AG04450 (cell line): ENCODE results near the gene DNAJC5. TPM values are rescaled to one million over a fixed set of nuclear protein-coding genes. Genes with fewer than 3 reads are reported as not detected.
"Not testable (repeated sequence)": the region's sequence is repeated elsewhere in the genome, so short reads cannot be mapped to it uniquely, and the experiment has no call there.

Source experiments
- CTCF ChIA-PET: fragments of 300-600, 350-600 bp; formaldehyde crosslinking; extraction: SDS; loops from one replicate; lab custom pipeline; 2022; ENCODE audit warnings: antibody characterized with exemption, inconsistent platforms; lab: Charles Lee
- POLR2A ChIA-PET: fragments of 350-600 bp; formaldehyde crosslinking; extraction: SDS; loops from one replicate; lab custom pipeline; 2021; ENCODE audit warnings: antibody characterized with exemption, inconsistent platforms; lab: Yijun Ruan, JAX
- DNase-seq: peaks from one replicate; pipeline ENCODE4 v3.0.0-alpha.2; 2011; ENCODE audit warnings: low read depth, low spot score
- H3K27ac ChIP-seq: one replicate; pipeline ENCODE4 v1.5.1; 2012; ENCODE audit warnings: low read depth, low read length, control low read depth
- H3K27me3 ChIP-seq: one replicate; pipeline ENCODE4 v1.6.0; 2012; ENCODE audit warnings: low read length; ENCODE audit not compliant: control insufficient read depth, insufficient read depth
- H3K4me3 ChIP-seq: 2 replicates; pipeline ENCODE4 v1.5.1; 2011; ENCODE audit warnings: mild to moderate bottlenecking, low read depth, low read length, control low read depth
- H3K9me3 ChIP-seq: 2 replicates; pipeline ENCODE4 v1.5.1; 2012; ENCODE audit warnings: low read length; ENCODE audit not compliant: control insufficient read depth, insufficient read depth
- CTCF ChIP-seq: IDR thresholded peaks from 2 replicates; pipeline ENCODE4 v1.5.1; 2011; ENCODE audit warnings: low read depth, low read length, control low read depth, inconsistent platforms
- polyA plus RNA-seq: library from polyadenylated mRNA; depleted of rRNA; stranded (reverse); fragments of >200 nt; gene quantifications from 2 replicates; pipeline ENCODE4 v1.2.3, GENCODE V29; 2011

The DNAJC5 gene
- polyA plus RNA-seq, 1 experiment: 36.7 TPM

- Histone ChIP-seq H3K27ac (peak within 1 kb of the TSS; percentile 97), H3K9me3 (peaks cover 2% of the 10 kb centered on the region; the same call in 1 of the 2 replicates), H3K27me3 (no peaks in the 10 kb centered on the region), H3K4me3 (peak within 1 kb of the TSS; percentile 96)
- peak; percentile 92 for DNase-seq
- CTCF ChIA-PET: interaction anchor here (0.9 to 2.4 kb wide), 5 partner anchors 80 to 327 kb away, joined by 3 to 11 read pairs (median 6); partner anchors contain the start of gene PRPF6
- TF ChIP-seq CTCF: no peak
- POLR2A ChIA-PET: interaction anchor here (0.5 to 2.2 kb wide), 29 partner anchors 10 to 593 kb away, joined by 3 to 17 read pairs (median 4); partner anchors contain the start of genes ARFGAP1, ARFRP1, LIME1 and PTK6
These were observed 29.8 kb upstream of the DNAJC5 start, which contains the start of gene TPD52L2 for GRCh38 chr20:63864978-63865640. TPD52L2 (plus strand) TSS chr20:63865270; CDS start chr20:63865366, 96 bp downstream.

- H3K27ac ChIP-seq, H3K9me3 ChIP-seq, H3K4me3 ChIP-seq, POLR2A ChIA-PET, DNase-seq, H3K27me3 ChIP-seq: not testable (repeated sequence)
- CTCF ChIA-PET: interaction anchor here (1.5 kb wide), 1 partner anchor 92 kb away, joined by 3 read pairs; no protein-coding TSS in a partner anchor
These were observed 27.9 kb upstream of the DNAJC5 start for GRCh38 chr20:63867042-63867441.

- ChIA-PET POLR2A (no interaction called here), CTCF (no interaction called here)
- Histone ChIP-seq H3K4me3 (no peak overlapping the region), H3K27ac (no peak overlapping the region), H3K9me3 (peaks cover 2% of the 10 kb centered on the region; the same call in 1 of the 2 replicates), H3K27me3 (no peaks in the 10 kb centered on the region)
- TF ChIP-seq CTCF: no peak
- DNase-seq: no peak
These were observed 26.7 kb upstream of the DNAJC5 start for GRCh38 chr20:63868264-63868663.

GRCh38 chr20:63873477-63873971 is 21.4 kb upstream of the DNAJC5 start:
- Histone ChIP-seq H3K9me3 (no peaks in the 10 kb centered on the region), H3K4me3 (no peak overlapping the region), H3K27ac (no peak overlapping the region), H3K27me3 (no peaks in the 10 kb centered on the region)
- TF ChIP-seq CTCF: no peak
- peak; percentile 39 for DNase-seq
- ChIA-PET CTCF (interaction anchor here (1.3 kb wide), 1 partner anchor 100 kb away, joined by 4 read pairs; no protein-coding TSS in a partner anchor), POLR2A (interaction anchor here (0.6 to 0.7 kb wide), 4 partner anchors 20 to 352 kb away, joined by 3 to 4 read pairs (median 3); no protein-coding TSS in a partner anchor)

- peak overlapping the region; percentile 21 for H3K27ac ChIP-seq
- DNase-seq, H3K9me3 ChIP-seq, CTCF ChIA-PET, H3K27me3 ChIP-seq, H3K4me3 ChIP-seq: not testable (repeated sequence)
- POLR2A ChIA-PET: interaction anchor here (0.7 kb wide), 1 partner anchor 20 kb away, joined by 3 read pairs; no protein-coding TSS in a partner anchor
These were observed 20.7 kb upstream of the DNAJC5 start for GRCh38 chr20:63874241-63874640.
